ENCODE results near the gene PRKCA. TPM values are rescaled to one million over a fixed set of nuclear protein-coding genes. Genes with fewer than 3 reads are reported as not detected.

PRKCA gene
- total and polyA plus RNA-seq, 10 of the 15 experiments (the other 5 are each of a cell fraction or from before 2014, with no cell fraction given) = 0.11 to 14.6 (median 0.72) TPM

GRCh38 chr17:66582373-66583111, 280.1 kb downstream of the PRKCA start:
- BruUV-seq (replicated peaks) = no TSS peak
- no peak for TF ChIP-seq MEF2B (IDR thresholded peaks at IDR 0.05; ENCODE audit: partially characterized antibody, poor library complexity, severe bottlenecking)
- TF ChIP-seq ZBED1 (IDR thresholded peaks at IDR 0.05; ENCODE audit: borderline replicate concordance) = no peak
- no peak for TF ChIP-seq WRNIP1 (IDR thresholded peaks at IDR 0.05; ENCODE audit: borderline replicate concordance, low read depth, low read length)
- no peak for TF ChIP-seq MAX (IDR thresholded peaks at IDR 0.05; ENCODE audit: low read depth, low read length)
- TF ChIP-seq DPF2 (IDR thresholded peaks at IDR 0.05) = no peak
- TF ChIP-seq SMC3 (IDR thresholded peaks at IDR 0.05; ENCODE audit: borderline replicate concordance, low read length) = no peak
- no peak for TF ChIP-seq TAF1 (IDR thresholded peaks at IDR 0.05; ENCODE audit: borderline replicate concordance, low read depth, low read length)
- TF ChIP-seq TARDBP (IDR thresholded peaks at IDR 0.05; ENCODE audit: borderline replicate concordance) = no peak
- TF ChIP-seq TCF7 (IDR thresholded peaks at IDR 0.05; ENCODE audit: borderline replicate concordance) = no peak
- no peak for TF ChIP-seq NR2F1 (conservative IDR thresholded peaks at IDR 0.05)
- no peak for TF ChIP-seq FOS (IDR thresholded peaks at IDR 0.05; ENCODE audit: borderline replicate concordance, extremely low read depth, insufficient read length)
- TF ChIP-seq BCLAF1 (IDR thresholded peaks at IDR 0.05) = no peak
- no peak for TF ChIP-seq CEBPB (IDR thresholded peaks at IDR 0.05; ENCODE audit: borderline replicate concordance in 1 of 2, low read depth in 2 of 2, low read length in 2 of 2)
- no peak for TF ChIP-seq RFX5 (IDR thresholded peaks at IDR 0.05; ENCODE audit: low read depth, low read length)
- TF ChIP-seq IRF5 (IDR thresholded peaks at IDR 0.05; ENCODE audit: borderline replicate concordance) = no peak
- no peak for TF ChIP-seq ATF7 (IDR thresholded peaks at IDR 0.05; ENCODE audit: low read depth)
- TF ChIP-seq MXI1 (IDR thresholded peaks at IDR 0.05; ENCODE audit: low read depth, low read length) = no peak
- H3K27me3 ChIP-seq (replicated peaks in 1 of 2; ENCODE audit: control insufficient read depth in 2 of 2, insufficient read depth in 2 of 2, low read length in 1 of 2) = no peaks in the 10 kb centered on the region
- no peaks in the 10 kb centered on the region for H3K4me1 ChIP-seq (ENCODE audit: control insufficient read depth, insufficient read depth, low read length)
- no peak overlapping the region for H2AFZ ChIP-seq (ENCODE audit: control insufficient read depth, low read depth, low read length)
- RAD21 ChIA-PET (ENCODE audit: unreplicated experiment) = no interaction called here
- intact Hi-C loops (cut with micrococcal nuclease; ENCODE audit: unreplicated experiment) = no loop called here
- no peaks in the 10 kb centered on the region for H4K20me1 ChIP-seq (ENCODE audit: control insufficient read depth, insufficient read depth)
- in situ Hi-C loops (cut with MboI) = no loop called here
- FAIRE-seq = no peak
- H3K9ac ChIP-seq (ENCODE audit: control insufficient read depth, insufficient read depth, low read length) = no peak overlapping the region
- H3K36me3 ChIP-seq (ENCODE audit: control insufficient read depth in 2 of 2, insufficient read depth in 2 of 2, low read length in 1 of 2) = no peaks in the 10 kb centered on the region
- POLR2A ChIA-PET = interaction anchor here (1.6 kb wide), 1 partner anchor 9 kb away, joined by 4 read pairs; no protein-coding TSS in a partner anchor
- H3K4me2 ChIP-seq (ENCODE audit: control insufficient read depth, insufficient read depth) = no peak overlapping the region
- no peak overlapping the region for H3K27ac ChIP-seq (ENCODE audit: control insufficient read depth, insufficient read depth)
- ATAC-seq = no peak
- SMC1A ChIA-PET (ENCODE audit: uncharacterized antibody, unreplicated experiment) = interaction anchor here (1.0 kb wide), 1 partner anchor 9 kb away, joined by 3 read pairs; no protein-coding TSS in a partner anchor
- DNase-seq (ENCODE audit: low read depth, low spot score) = no peak
- 18% methylated on average over 5 of the region's 5 CpGs for WGBS (ENCODE audit: insufficient coverage, insufficient replicate concordance, low lambda C conversion rate, missing lambda C conversion rate)
- H3K9me3 ChIP-seq (replicated peaks; ENCODE audit: control insufficient read depth, insufficient read depth, low read length) = no peaks in the 10 kb centered on the region
- H3K79me2 ChIP-seq (ENCODE audit: control insufficient read depth, insufficient read depth, low read length) = no peaks in the 10 kb centered on the region
- no peak overlapping the region for H3K4me3 ChIP-seq
- CTCF ChIA-PET = interaction anchor here (1.2 to 2.0 kb wide), 2 partner anchors 16 to 132 kb away, joined by 4 to 7 read pairs; no protein-coding TSS in a partner anchor

Data from GM12878 (cell line).